Measurements from ENCODE around the gene SPINK5. TPM values are rescaled to one million over a fixed set of nuclear protein-coding genes. Genes with fewer than 3 reads are reported as not detected.

SPINK5 gene
- total RNA-seq, 6 experiments from 2014 or later, result not detected

GRCh38 chr5:148094336-148094735, 30.6 kb downstream of the SPINK5 start:
- DNase-seq, result no peak
- TF ChIP-seq CTCF (IDR thresholded peaks at IDR 0.05), result no peak
- Mint-ChIP-seq H3K27me3 (ENCODE audit: insufficient read depth) (no peaks in the 10 kb centered on the region), H3K27ac (no peak overlapping the region), H3K4me3 (no peak overlapping the region), H3K9me3 (peaks cover 44% of the 10 kb centered on the region), H3K36me3 (ENCODE audit: low read depth) (no peaks in the 10 kb centered on the region), H3K4me1 (ENCODE audit: low read depth) (no peaks in the 10 kb centered on the region)

GRCh38 chr5:148104226-148104625, 40.4 kb downstream of the SPINK5 start:
- DNase-seq, result no peak
- Mint-ChIP-seq H3K4me3 (no peak overlapping the region), H3K36me3 (ENCODE audit: low read depth) (no peaks in the 10 kb centered on the region), H3K9me3 (peaks cover 18% of the 10 kb centered on the region), H3K27me3 (ENCODE audit: insufficient read depth) (no peaks in the 10 kb centered on the region), H3K4me1 (ENCODE audit: low read depth) (no peaks in the 10 kb centered on the region), H3K27ac (no peak overlapping the region)
- no peak for TF ChIP-seq CTCF (IDR thresholded peaks at IDR 0.05)

- Mint-ChIP-seq H3K27me3 (ENCODE audit: insufficient read depth) (peaks cover 3% of the 10 kb centered on the region; the same call in 1 of the 2 replicates), H3K9me3 (peaks cover 17% of the 10 kb centered on the region), H3K4me1 (ENCODE audit: low read depth) (no peaks in the 10 kb centered on the region), H3K4me3 (no peak overlapping the region), H3K27ac (no peak overlapping the region), H3K36me3 (ENCODE audit: low read depth) (no peaks in the 10 kb centered on the region)
- no peak for TF ChIP-seq CTCF (IDR thresholded peaks at IDR 0.05)
- DNase-seq, result no peak
Observed at GRCh38 chr5:148107608-148108007, 43.8 kb downstream of the SPINK5 start.

- Mint-ChIP-seq H3K9me3 (peaks cover 26% of the 10 kb centered on the region), H3K36me3 (ENCODE audit: low read depth) (no peaks in the 10 kb centered on the region), H3K27ac (no peak overlapping the region), H3K4me1 (ENCODE audit: low read depth) (no peaks in the 10 kb centered on the region), H3K27me3 (ENCODE audit: insufficient read depth) (peaks cover 3% of the 10 kb centered on the region; the same call in 1 of the 2 replicates), H3K4me3 (no peak overlapping the region)
- TF ChIP-seq CTCF (IDR thresholded peaks at IDR 0.05), result no peak
- no peak for DNase-seq
Observed at GRCh38 chr5:148113243-148113642, 49.5 kb downstream of the SPINK5 start.

GRCh38 chr5:148120317-148120716, 56.5 kb downstream of the SPINK5 start:
- Mint-ChIP-seq H3K9me3 (peaks cover 17% of the 10 kb centered on the region), H3K36me3 (ENCODE audit: low read depth) (no peaks in the 10 kb centered on the region), H3K4me1 (ENCODE audit: low read depth) (no peaks in the 10 kb centered on the region), H3K4me3 (no peak overlapping the region), H3K27me3 (ENCODE audit: insufficient read depth) (no peaks in the 10 kb centered on the region), H3K27ac (no peak overlapping the region)
- DNase-seq, result no peak
- no peak for TF ChIP-seq CTCF (IDR thresholded peaks at IDR 0.05)

GRCh38 chr5:148125641-148126040, 61.9 kb downstream of the SPINK5 start:
- Mint-ChIP-seq H3K27me3 (ENCODE audit: insufficient read depth) (peaks cover 2% of the 10 kb centered on the region; the same call in 1 of the 2 replicates), H3K27ac (no peak overlapping the region), H3K9me3 (no peaks in the 10 kb centered on the region), H3K4me3 (no peak overlapping the region), H3K4me1 (ENCODE audit: low read depth) (no peaks in the 10 kb centered on the region), H3K36me3 (ENCODE audit: low read depth) (no peaks in the 10 kb centered on the region)
- DNase-seq, result no peak
- TF ChIP-seq CTCF (IDR thresholded peaks at IDR 0.05), result no peak

All from HFFc6 (cell line).